Duodenal mucosa (tissue), 2 donors: ENCODE measurements around the gene GOLPH3.
A peak's percentile ranks its signal among the peaks of the same experiment; 100 is the strongest.
"Not testable (repeated sequence)": the region's sequence is repeated elsewhere in the genome, so short reads cannot be mapped to it uniquely, and the experiment has no call there.

Experiments used
- H3K27ac ChIP-seq: one replicate; pipeline ENCODE4 v1.7.0; 2013; ENCODE audit warnings: low read depth, low read length
- H3K27me3 ChIP-seq, 2 donors: one replicate each; pipeline ENCODE4 v1.7.0; 2013; ENCODE audit warnings: low read length in 2 of 2, control low read depth in 1 of 2; ENCODE audit not compliant: insufficient read depth in 2 of 2, control insufficient read depth in 1 of 2
- H3K36me3 ChIP-seq, 2 donors: one replicate each; pipeline ENCODE4 v1.7.0; 2013; ENCODE audit warnings: low read length in 2 of 2, control low read depth in 1 of 2; ENCODE audit not compliant: insufficient read depth in 2 of 2, control insufficient read depth in 1 of 2
- H3K4me1 ChIP-seq, 2 donors: one replicate each; pipeline ENCODE4 v1.7.0; 2013; ENCODE audit warnings: low read length in 2 of 2, control low read depth in 1 of 2; ENCODE audit not compliant: insufficient read depth in 2 of 2, control insufficient read depth in 1 of 2
- H3K4me3 ChIP-seq, 2 donors: one replicate each; pipeline ENCODE4 v1.7.0; 2013; ENCODE audit warnings: low read length in 2 of 2, low read depth in 1 of 2
- H3K9ac ChIP-seq, 2 donors: one replicate each; pipeline ENCODE4 v1.7.0; 2013; ENCODE audit warnings: low read length in 2 of 2, low read depth in 1 of 2
- H3K9me3 ChIP-seq, 2 donors: one replicate each; pipeline ENCODE4 v1.7.0; 2013; ENCODE audit warnings: low read length in 2 of 2, control low read depth in 1 of 2; ENCODE audit not compliant: control insufficient read depth in 1 of 2

GOLPH3 gene

GRCh38 chr5:32174011-32174870 lies at the start of gene GOLPH3:
Gene GOLPH3 (minus strand): TSS chr5:32174319. CDS start chr5:32174034, 285 bp downstream.
- peak within 1 kb of the TSS; percentile 100 for H3K27ac ChIP-seq
- H3K4me3 ChIP-seq = peak within 1 kb of the TSS; percentile 76 to 93
- peak within 1 kb of the TSS; percentile 79 to 95 for H3K9ac ChIP-seq
- no peaks in the 10 kb centered on the region for H3K9me3 ChIP-seq
- H3K4me1 ChIP-seq = peaks cover 10 to 15% of the 10 kb centered on the region in 2 donors
- no peaks in the 10 kb centered on the region for H3K27me3 ChIP-seq
- peaks cover 0 to 13% of the 10 kb centered on the region in 2 donors for H3K36me3 ChIP-seq

GRCh38 chr5:32222723-32223470 lies 48.8 kb upstream of the GOLPH3 start:
- H3K9me3 ChIP-seq = no peaks in the 10 kb centered on the region
- no peak overlapping the region for H3K4me3 ChIP-seq
- H3K27me3 ChIP-seq = no peaks in the 10 kb centered on the region
- H3K27ac ChIP-seq = no peak overlapping the region
- no peaks in the 10 kb centered on the region for H3K36me3 ChIP-seq
- no peak overlapping the region for H3K9ac ChIP-seq
- no peaks in the 10 kb centered on the region for H3K4me1 ChIP-seq

GRCh38 chr5:32217886-32218396 lies 43.8 kb upstream of the GOLPH3 start:
- no peak overlapping the region for H3K27ac ChIP-seq
- H3K9ac ChIP-seq = no peak overlapping the region
- no peak overlapping the region for H3K4me3 ChIP-seq
- no peaks in the 10 kb centered on the region for H3K4me1 ChIP-seq
- H3K9me3 ChIP-seq = no peaks in the 10 kb centered on the region
- H3K27me3 ChIP-seq = no peaks in the 10 kb centered on the region
- H3K36me3 ChIP-seq = no peaks in the 10 kb centered on the region

- not testable (repeated sequence) for H3K27me3 ChIP-seq, H3K27ac ChIP-seq, H3K9ac ChIP-seq, H3K4me1 ChIP-seq, H3K36me3 ChIP-seq, H3K4me3 ChIP-seq, H3K9me3 ChIP-seq
Observed at GRCh38 chr5:32214344-32214743, 40.2 kb upstream of the GOLPH3 start.

GRCh38 chr5:32210151-32210550 lies 36.0 kb upstream of the GOLPH3 start:
- no peaks in the 10 kb centered on the region for H3K27me3 ChIP-seq
- H3K36me3 ChIP-seq = no peaks in the 10 kb centered on the region
- no peaks in the 10 kb centered on the region for H3K9me3 ChIP-seq
- H3K4me3 ChIP-seq = no peak overlapping the region
- peaks cover 0 to 5% of the 10 kb centered on the region in 2 donors for H3K4me1 ChIP-seq
- H3K9ac ChIP-seq = no peak overlapping the region
- no peak overlapping the region for H3K27ac ChIP-seq

GRCh38 chr5:32208837-32209236 lies 34.7 kb upstream of the GOLPH3 start:
- not testable (repeated sequence) for H3K27me3 ChIP-seq, H3K9me3 ChIP-seq, H3K27ac ChIP-seq, H3K4me1 ChIP-seq, H3K9ac ChIP-seq, H3K36me3 ChIP-seq, H3K4me3 ChIP-seq

GRCh38 chr5:32207355-32207634 lies 33.2 kb upstream of the GOLPH3 start:
- no peak overlapping the region for H3K9ac ChIP-seq
- H3K36me3 ChIP-seq = no peaks in the 10 kb centered on the region
- H3K4me1 ChIP-seq = peaks cover 0 to 5% of the 10 kb centered on the region in 2 donors
- H3K27ac ChIP-seq = no peak overlapping the region
- no peak overlapping the region for H3K4me3 ChIP-seq
- no peaks in the 10 kb centered on the region for H3K27me3 ChIP-seq
- no peaks in the 10 kb centered on the region for H3K9me3 ChIP-seq

- Histone ChIP-seq H3K36me3 (no peaks in the 10 kb centered on the region), H3K4me1 (peaks cover 0 to 5% of the 10 kb centered on the region in 2 donors), H3K9me3 (no peaks in the 10 kb centered on the region), H3K4me3 (no peak overlapping the region), H3K9ac (no peak overlapping the region), H3K27me3 (no peaks in the 10 kb centered on the region), H3K27ac (no peak overlapping the region)
Observed at GRCh38 chr5:32206509-32207354, 32.6 kb upstream of the GOLPH3 start.

- Histone ChIP-seq H3K36me3 (no peaks in the 10 kb centered on the region), H3K4me3 (no peak overlapping the region), H3K9ac (no peak overlapping the region), H3K4me1 (peaks cover 0 to 7% of the 10 kb centered on the region in 2 donors), H3K27me3 (no peaks in the 10 kb centered on the region), H3K27ac (no peak overlapping the region), H3K9me3 (no peaks in the 10 kb centered on the region)
Observed at GRCh38 chr5:32206053-32206452, 31.9 kb upstream of the GOLPH3 start.
